ENCODE results near the gene C9.
"Not testable (repeated sequence)": the region's sequence is repeated elsewhere in the genome, so short reads cannot be mapped to it uniquely, and the experiment has no call there.

C9 gene

DNA sequence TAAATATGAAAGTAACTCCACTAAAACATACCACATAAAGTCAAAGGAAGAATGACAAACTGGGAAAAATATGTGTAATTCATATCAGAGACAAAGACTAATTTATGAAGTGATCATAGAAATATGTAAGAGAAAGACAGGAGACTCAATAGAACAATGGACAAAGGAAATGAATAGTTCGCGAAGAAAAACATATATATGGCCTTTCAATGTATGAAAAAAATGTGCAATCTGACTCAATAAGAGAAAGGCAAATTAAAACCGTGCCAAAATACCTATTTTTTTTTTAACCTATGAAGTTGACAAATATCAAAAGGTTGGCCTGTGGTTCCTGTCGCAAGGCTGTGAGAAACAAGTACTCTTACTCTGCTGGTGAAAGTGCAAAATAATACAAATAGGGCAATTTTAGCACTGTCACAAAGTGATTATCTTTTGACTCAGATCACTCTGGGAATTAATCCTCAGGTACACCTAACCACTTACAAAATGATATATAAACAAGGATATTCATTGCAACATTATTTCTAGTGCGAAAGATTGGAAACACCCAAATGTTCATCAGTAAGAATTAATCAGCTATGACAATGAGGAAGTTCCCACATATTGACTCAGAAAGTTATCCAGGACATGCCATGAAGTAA lies 3.7 kb downstream of the C9 start:
- H3K27me3 Mint-ChIP-seq, result peaks cover 1% of the 10 kb centered on the region
- peaks cover 4% of the 10 kb centered on the region for H3K9me3 Mint-ChIP-seq (ENCODE audit: low read depth)
- no peaks in the 10 kb centered on the region for H3K36me3 Mint-ChIP-seq
- H3K27ac Mint-ChIP-seq, result no peak overlapping the region
- no peak overlapping the region for H3K4me3 Mint-ChIP-seq
- H3K4me1 Mint-ChIP-seq (ENCODE audit: low read depth), result no peaks in the 10 kb centered on the region

DNA sequence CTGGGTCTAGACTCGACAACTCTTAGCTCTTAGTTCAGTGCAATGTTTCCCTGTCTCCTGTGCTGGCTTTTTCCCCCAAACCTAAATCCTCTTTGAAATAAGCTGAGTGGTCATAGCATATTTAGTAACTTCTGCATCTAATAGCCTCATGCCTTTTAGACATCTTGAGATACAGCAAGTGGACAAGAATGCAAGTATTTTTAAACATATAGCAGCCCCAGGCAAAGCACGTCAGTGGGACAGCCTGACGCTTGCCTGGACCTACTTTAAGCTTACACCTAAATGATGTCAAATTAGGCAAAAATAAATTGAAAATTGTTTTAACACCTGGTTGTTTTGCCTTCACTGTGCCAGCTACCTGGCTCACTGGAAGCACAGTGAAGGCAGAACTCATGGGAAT lies 8.0 kb downstream of the C9 start:
- peaks cover 1% of the 10 kb centered on the region for H3K27me3 Mint-ChIP-seq
- H3K27ac Mint-ChIP-seq, result no peak overlapping the region

GRCh38 chr5:39355324-39355723 lies 9.0 kb downstream of the C9 start:
- Mint-ChIP-seq H3K36me3 (peaks cover 6% of the 10 kb centered on the region), H3K27me3 (peaks cover 1% of the 10 kb centered on the region), H3K4me1 (ENCODE audit: low read depth) (no peaks in the 10 kb centered on the region), H3K9me3 (ENCODE audit: low read depth) (peaks cover 20% of the 10 kb centered on the region), H3K4me3 (no peak overlapping the region), H3K27ac (no peak overlapping the region)

More for the DNA sequence above, 8.0 kb downstream of the C9 start:
- Mint-ChIP-seq H3K4me3 (no peak overlapping the region), H3K36me3 (peaks cover 6% of the 10 kb centered on the region), H3K9me3 (ENCODE audit: low read depth) (peaks cover 19% of the 10 kb centered on the region), H3K4me1 (ENCODE audit: low read depth) (no peaks in the 10 kb centered on the region)

DNA sequence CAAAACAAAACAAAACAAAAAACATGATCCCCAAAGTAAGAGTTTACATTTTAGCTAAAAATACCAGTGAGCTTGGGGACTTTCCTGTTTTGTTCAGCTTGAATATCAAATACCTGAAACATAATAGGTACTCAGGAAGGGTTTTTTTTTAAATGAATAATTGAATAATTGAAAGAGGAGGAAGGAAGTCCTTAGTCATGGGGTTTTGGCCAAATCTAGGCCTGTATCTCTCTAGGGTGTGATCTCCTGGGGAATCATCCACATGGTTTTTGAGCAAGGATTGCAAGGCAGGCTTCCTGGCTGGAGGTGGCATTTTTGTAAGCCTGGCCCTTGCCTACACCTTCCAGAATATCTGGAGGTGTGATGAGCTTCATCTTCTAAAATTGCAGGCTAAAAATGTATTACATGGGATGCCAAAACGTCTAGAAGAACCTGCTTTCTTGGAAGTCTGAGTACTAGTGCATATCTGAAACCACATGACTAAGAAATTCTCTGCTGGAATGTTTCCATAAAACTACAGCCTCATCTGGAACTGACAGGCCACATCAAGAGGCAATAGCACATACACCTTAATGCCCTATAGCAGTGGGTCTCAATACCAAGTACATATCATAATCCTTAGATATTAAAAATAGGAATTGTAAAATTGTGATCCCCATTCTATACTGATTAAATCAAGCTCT lies 10.4 kb downstream of the C9 start:
- Mint-ChIP-seq H3K4me1 (ENCODE audit: low read depth) (no peaks in the 10 kb centered on the region), H3K27me3 (peaks cover 1% of the 10 kb centered on the region), H3K4me3 (no peak overlapping the region), H3K36me3 (peaks cover 6% of the 10 kb centered on the region), H3K9me3 (ENCODE audit: low read depth) (peaks cover 30% of the 10 kb centered on the region), H3K27ac (no peak overlapping the region)

DNA sequence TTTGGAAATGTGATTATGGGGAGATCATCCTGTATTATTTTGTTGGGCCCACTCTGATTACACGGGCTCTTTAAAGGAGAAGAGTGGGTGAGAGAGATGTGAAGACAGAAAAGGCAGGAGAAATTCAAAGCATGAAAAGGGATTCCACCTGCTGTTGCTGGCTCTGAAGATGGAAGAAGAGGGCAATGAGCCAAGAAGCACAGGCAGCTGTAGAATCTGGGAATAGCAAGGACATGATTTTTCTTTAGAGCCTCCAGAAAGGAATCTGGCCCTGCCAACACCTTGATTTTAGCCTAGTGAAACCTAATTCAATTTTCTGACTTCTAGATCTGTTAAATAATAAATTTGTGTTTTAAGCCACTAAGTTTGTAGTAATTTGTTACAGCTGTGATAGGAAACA lies 11.3 kb downstream of the C9 start:
- Mint-ChIP-seq H3K27me3 (peaks cover 1% of the 10 kb centered on the region), H3K36me3 (peaks cover 6% of the 10 kb centered on the region), H3K9me3 (ENCODE audit: low read depth) (peaks cover 25% of the 10 kb centered on the region), H3K4me1 (ENCODE audit: low read depth) (no peaks in the 10 kb centered on the region), H3K4me3 (no peak overlapping the region), H3K27ac (no peak overlapping the region)

GRCh38 chr5:39352170-39352569 lies 12.1 kb downstream of the C9 start:
- Mint-ChIP-seq H3K9me3 (ENCODE audit: low read depth) (peaks cover 25% of the 10 kb centered on the region), H3K27me3 (peaks cover 1% of the 10 kb centered on the region), H3K36me3 (peaks cover 6% of the 10 kb centered on the region), H3K4me3 (no peak overlapping the region), H3K27ac (no peak overlapping the region), H3K4me1 (ENCODE audit: low read depth) (no peaks in the 10 kb centered on the region)

DNA sequence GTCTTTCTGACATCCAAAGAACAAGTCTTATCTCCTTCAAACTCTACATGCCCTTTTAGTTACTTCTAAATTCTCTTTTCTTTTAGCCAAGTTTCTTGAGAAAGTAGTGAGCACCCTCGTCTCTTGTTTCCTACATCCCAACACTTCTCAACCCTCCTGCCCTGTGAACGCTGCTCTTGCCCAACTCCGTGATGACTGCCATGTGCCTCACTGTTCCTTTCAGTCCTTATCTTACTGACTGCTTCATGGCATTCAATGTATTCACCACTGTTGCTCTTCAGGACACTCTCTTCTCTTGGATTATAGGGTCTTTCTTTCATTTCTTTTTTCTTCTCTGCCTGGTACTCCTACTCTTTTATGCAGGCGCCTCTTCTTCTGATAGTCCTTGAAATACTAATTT lies 14.8 kb downstream of the C9 start:
- no peaks in the 10 kb centered on the region for H3K4me1 Mint-ChIP-seq (ENCODE audit: low read depth)
- no peak overlapping the region for H3K4me3 Mint-ChIP-seq
- peaks cover 25% of the 10 kb centered on the region for H3K9me3 Mint-ChIP-seq (ENCODE audit: low read depth)
- peaks cover 6% of the 10 kb centered on the region for H3K27me3 Mint-ChIP-seq
- H3K36me3 Mint-ChIP-seq, result peaks cover 6% of the 10 kb centered on the region
- H3K27ac Mint-ChIP-seq, result no peak overlapping the region

DNA sequence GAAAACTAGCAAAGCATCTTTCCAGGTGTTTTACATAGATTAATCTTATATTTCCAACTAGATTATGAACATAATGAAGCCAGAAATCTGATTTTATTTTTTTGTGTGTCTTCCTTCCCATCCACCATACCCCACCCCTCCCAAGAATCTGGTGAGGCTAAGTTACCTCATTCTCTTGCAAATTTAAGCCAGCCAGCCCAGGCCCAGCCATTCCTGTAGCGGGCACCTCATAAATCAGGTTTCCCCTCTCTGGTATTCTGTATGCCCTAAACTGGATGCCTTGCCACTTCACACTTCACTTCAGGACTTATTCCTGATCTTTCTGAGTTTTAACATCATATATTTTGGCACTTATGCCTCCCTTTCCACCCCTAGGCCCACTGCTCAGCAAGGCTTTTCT lies 21.8 kb downstream of the C9 start:
- Mint-ChIP-seq H3K9me3 (ENCODE audit: low read depth) (no peaks in the 10 kb centered on the region), H3K4me3 (no peak overlapping the region), H3K4me1 (ENCODE audit: low read depth) (no peaks in the 10 kb centered on the region), H3K27ac (no peak overlapping the region), H3K36me3 (no peaks in the 10 kb centered on the region), H3K27me3 (peaks cover 9% of the 10 kb centered on the region)

- Mint-ChIP-seq H3K27me3 (peaks cover 9% of the 10 kb centered on the region), H3K27ac (no peak overlapping the region), H3K36me3 (no peaks in the 10 kb centered on the region), H3K9me3 (ENCODE audit: low read depth) (no peaks in the 10 kb centered on the region), H3K4me1 (ENCODE audit: low read depth) (no peaks in the 10 kb centered on the region), H3K4me3 (no peak overlapping the region)
Observed at GRCh38 chr5:39341896-39342295, 22.4 kb downstream of the C9 start.

GRCh38 chr5:39340506-39340905 lies 23.8 kb downstream of the C9 start:
- no peak overlapping the region for H3K27ac Mint-ChIP-seq
- no peaks in the 10 kb centered on the region for H3K4me1 Mint-ChIP-seq (ENCODE audit: low read depth)
- peaks cover 8% of the 10 kb centered on the region for H3K27me3 Mint-ChIP-seq
- H3K9me3 Mint-ChIP-seq (ENCODE audit: low read depth), result no peaks in the 10 kb centered on the region
- no peak overlapping the region for H3K4me3 Mint-ChIP-seq
- no peaks in the 10 kb centered on the region for H3K36me3 Mint-ChIP-seq

DNA sequence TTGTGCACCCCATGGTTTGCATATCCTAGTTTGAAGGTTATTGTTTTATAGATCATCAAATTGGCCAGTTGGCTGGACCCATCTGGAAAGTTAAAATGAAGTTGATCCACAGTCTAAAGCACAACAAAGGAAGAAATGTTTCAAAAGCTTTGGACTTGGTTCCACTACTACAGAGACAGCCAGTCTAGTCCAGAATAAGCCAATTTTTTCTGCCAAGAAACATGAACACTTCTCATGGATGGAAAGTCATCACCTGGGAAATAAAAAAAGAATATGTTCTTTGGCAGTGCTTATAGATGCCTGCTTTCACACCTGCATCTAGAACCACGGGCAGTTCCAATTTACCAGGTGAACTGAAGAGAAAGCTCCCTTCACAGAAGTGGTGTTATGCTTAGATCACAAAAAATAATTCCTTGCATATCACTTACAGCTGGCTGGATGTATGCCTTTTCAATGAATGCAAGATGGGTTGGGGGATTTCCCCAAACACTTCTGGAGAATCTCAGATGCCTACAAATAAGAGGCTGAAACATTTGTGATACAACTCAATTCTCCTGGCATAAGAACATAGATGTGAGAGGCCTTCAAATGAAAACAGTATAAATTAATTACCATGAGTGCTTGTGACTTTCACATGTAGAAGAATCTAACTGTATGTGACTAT lies 26.9 kb downstream of the C9 start:
- H3K4me1 Mint-ChIP-seq (ENCODE audit: low read depth), result no peaks in the 10 kb centered on the region
- H3K36me3 Mint-ChIP-seq, result no peaks in the 10 kb centered on the region

GRCh38 chr5:39334296-39334695 lies 30.0 kb downstream of the C9 start:
- H3K36me3 Mint-ChIP-seq; H3K9me3 Mint-ChIP-seq (ENCODE audit: low read depth); H3K27me3 Mint-ChIP-seq; H3K4me1 Mint-ChIP-seq (ENCODE audit: low read depth); H3K4me3 Mint-ChIP-seq; H3K27ac Mint-ChIP-seq: not testable (repeated sequence)

More for the DNA sequence above, 26.9 kb downstream of the C9 start:
- Mint-ChIP-seq H3K27me3 (peaks cover 6% of the 10 kb centered on the region), H3K4me3 (no peak overlapping the region), H3K9me3 (ENCODE audit: low read depth) (no peaks in the 10 kb centered on the region), H3K27ac (no peak overlapping the region)

DNA sequence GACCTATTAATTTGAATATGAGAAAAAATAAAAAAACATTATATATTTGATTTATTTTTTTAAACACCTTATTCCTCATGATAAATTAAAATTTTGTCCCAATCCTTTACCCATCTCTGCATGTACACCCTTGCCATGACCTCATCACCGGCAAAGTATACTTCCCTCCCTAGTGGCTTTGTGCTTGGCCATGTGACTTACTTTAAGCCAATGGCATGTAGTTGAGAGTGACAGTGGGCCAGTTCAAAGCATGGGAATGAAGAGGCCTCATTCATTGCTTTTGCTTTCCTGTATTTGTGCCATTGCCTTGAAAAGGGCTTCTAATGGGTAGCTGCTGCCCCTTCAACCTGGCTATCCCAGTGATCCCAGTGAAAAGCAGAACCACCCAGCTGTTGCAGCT lies 31.2 kb downstream of the C9 start:
- H3K27me3 Mint-ChIP-seq, result peaks cover 3% of the 10 kb centered on the region
- H3K4me3 Mint-ChIP-seq, result no peak overlapping the region
- H3K27ac Mint-ChIP-seq, result no peak overlapping the region
- no peaks in the 10 kb centered on the region for H3K4me1 Mint-ChIP-seq (ENCODE audit: low read depth)
- H3K36me3 Mint-ChIP-seq, result no peaks in the 10 kb centered on the region
- no peaks in the 10 kb centered on the region for H3K9me3 Mint-ChIP-seq (ENCODE audit: low read depth)

DNA sequence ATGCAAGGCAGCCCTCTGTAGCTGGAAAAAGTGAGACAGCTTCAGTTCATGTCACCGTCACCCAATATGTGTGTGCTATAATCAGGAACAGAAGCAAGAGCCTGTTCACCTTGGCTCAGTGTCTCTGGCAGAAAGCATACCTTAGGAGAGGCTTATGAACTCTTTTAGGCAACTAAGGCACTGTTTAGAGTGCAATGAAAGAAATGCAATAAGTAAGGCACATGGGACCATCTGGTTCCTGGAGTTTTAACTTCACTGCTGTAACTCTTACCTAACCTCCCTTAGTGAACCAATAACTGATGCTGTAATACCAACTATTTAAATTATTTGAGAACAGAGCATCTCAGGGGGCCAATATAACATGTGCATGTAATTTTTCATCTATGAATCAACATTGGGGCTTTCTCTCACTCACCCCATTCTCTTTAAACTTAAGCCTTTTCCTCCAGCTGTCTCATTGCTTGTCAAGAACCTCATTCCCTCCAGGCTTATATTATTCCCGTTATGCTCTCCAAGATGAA lies 32.4 kb downstream of the C9 start:
- no peaks in the 10 kb centered on the region for H3K4me1 Mint-ChIP-seq (ENCODE audit: low read depth)
- no peak overlapping the region for H3K4me3 Mint-ChIP-seq
- H3K27ac Mint-ChIP-seq, result no peak overlapping the region
- no peaks in the 10 kb centered on the region for H3K36me3 Mint-ChIP-seq
- peaks cover 3% of the 10 kb centered on the region for H3K27me3 Mint-ChIP-seq
- H3K9me3 Mint-ChIP-seq (ENCODE audit: low read depth), result no peaks in the 10 kb centered on the region

DNA sequence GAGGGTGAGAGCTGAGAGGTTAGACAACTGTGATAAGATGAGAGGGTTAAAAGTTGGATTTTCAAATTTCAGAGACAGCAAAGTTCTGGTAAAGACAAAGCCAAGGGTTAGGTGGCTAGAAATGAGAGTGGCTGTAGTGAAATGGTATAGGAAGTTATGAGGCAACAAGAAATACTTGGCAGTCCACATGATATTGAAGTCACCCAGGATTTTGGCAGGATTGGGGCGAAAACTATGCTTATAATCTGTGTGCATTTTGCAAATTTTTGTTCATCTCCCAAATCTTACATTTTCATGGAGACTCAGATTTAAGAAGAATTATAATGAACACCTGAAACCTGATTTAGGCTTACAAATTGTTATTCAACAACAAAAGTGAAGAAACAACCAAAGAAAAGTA lies 35.6 kb downstream of the C9 start:
- Mint-ChIP-seq H3K4me3 (no peak overlapping the region), H3K36me3 (no peaks in the 10 kb centered on the region), H3K27me3 (peaks cover 1% of the 10 kb centered on the region), H3K27ac (no peak overlapping the region), H3K4me1 (ENCODE audit: low read depth) (no peaks in the 10 kb centered on the region), H3K9me3 (ENCODE audit: low read depth) (no peaks in the 10 kb centered on the region)
